Activated CD4-positive, alpha-beta T cell treated with anti-CD3 and anti-CD28 coated beads for 36 hours (primary cell): ENCODE data around the gene IFT20. TPM values are rescaled to one million over a fixed set of nuclear protein-coding genes. Genes with fewer than 3 reads are reported as not detected.
"Not testable (repeated sequence)": the region's sequence is repeated elsewhere in the genome, so short reads cannot be mapped to it uniquely, and the experiment has no call there.

ENCODE experiments used
- ATAC-seq: fragments of 200-7000 bp; cut with Tn5 transposase; one replicate; pipeline ENCODE4 v1.10.0; 2021; ENCODE audit warnings: mild to moderate bottlenecking, moderate library complexity
- CTCF ChIA-PET: fragments of 350-600 bp; sonication (Branson Sonifier 250); formaldehyde crosslinking; loops from one replicate; lab custom pipeline; 2021; ENCODE audit warnings: antibody characterized with exemption; lab: Charles Lee
- POLR2A ChIA-PET: fragments of 350-600 bp; sonication (Branson Sonifier 250); formaldehyde crosslinking; loops from one replicate; lab custom pipeline; 2021; ENCODE audit warnings: antibody characterized with exemption, inconsistent platforms; lab: Charles Lee
- DNase-seq: peaks from one replicate; pipeline ENCODE4 v3.0.0-alpha.2; 2020
- H3K27ac Mint-ChIP-seq: one replicate; pipeline ENCODE4 v1.8.0; 2021; ENCODE audit warnings: mixed read lengths
- H3K27me3 Mint-ChIP-seq: one replicate; pipeline ENCODE4 v1.8.0; 2021; ENCODE audit warnings: mixed read lengths
- H3K36me3 Mint-ChIP-seq: one replicate; pipeline ENCODE4 v1.8.0; 2021; ENCODE audit warnings: low read depth, mixed read lengths
- H3K4me1 Mint-ChIP-seq: one replicate; pipeline ENCODE4 v1.8.0; 2021; ENCODE audit warnings: mixed read lengths
- H3K4me3 Mint-ChIP-seq: one replicate; pipeline ENCODE4 v1.8.0; 2021; ENCODE audit warnings: mild to moderate bottlenecking, moderate library complexity, mixed read lengths
- H3K9me3 Mint-ChIP-seq: one replicate; pipeline ENCODE4 v1.8.0; 2021; ENCODE audit warnings: low read depth, mixed read lengths
- intact Hi-C, 2 experiments: fragments of 100-400 bp; cut with DNase I in 1 of 2; cut with micrococcal nuclease in 1 of 2; formaldehyde crosslinking; loops; one replicate each; pipeline versions ENCODE4 v1.14.2 to v1.15.1; 2022 to 2024; cut with DNase I, micrococcal nuclease
- total RNA-seq, 2 experiments: library from RNA; stranded (reverse); gene quantifications; one replicate each; pipeline ENCODE4 v1.2.3, GENCODE V29; 2021

Gene IFT20
- total RNA-seq, 2 experiments from 2014 or later, result 12.9 to 17.3 TPM

GRCh38 chr17:28345419-28346198, 10.3 kb upstream of the IFT20 start:
- ChIA-PET CTCF (interaction anchor here (0.5 to 2.1 kb wide), 4 partner anchors 9 to 192 kb away, joined by 3 to 9 read pairs (median 4); partner anchors contain the start of genes IFT20 and TNFAIP1), POLR2A (interaction anchor here (0.9 to 1.2 kb wide), 2 partner anchors 10 to 13 kb away, joined by 3 to 4 read pairs; partner anchors contain the start of genes IFT20 and TNFAIP1)
- H3K36me3 Mint-ChIP-seq, result peaks cover 41% of the 10 kb centered on the region
- DNase-seq (no peak), ATAC-seq (no peak)
- H3K4me1 Mint-ChIP-seq, result no peaks in the 10 kb centered on the region
- no peaks in the 10 kb centered on the region for H3K27me3 Mint-ChIP-seq
- intact Hi-C loops, result no loop called here
- H3K27ac Mint-ChIP-seq, result no peak overlapping the region
- no peaks in the 10 kb centered on the region for H3K9me3 Mint-ChIP-seq
- H3K4me3 Mint-ChIP-seq, result no peak overlapping the region

- Mint-ChIP-seq H3K27ac (no peak overlapping the region), H3K4me1 (no peaks in the 10 kb centered on the region), H3K4me3 (no peak overlapping the region)
Measured at GRCh38 chr17:28344435-28344901, 9.2 kb upstream of the IFT20 start.

GRCh38 chr17:28344011-28344410, 8.7 kb upstream of the IFT20 start:
- POLR2A ChIA-PET, result interaction anchor here (1.1 kb wide), 1 partner anchor 9 kb away, joined by 3 read pairs; the partner anchor contains the start of genes IFT20 and TNFAIP1
- H3K27ac Mint-ChIP-seq, result no peak overlapping the region

More at GRCh38 chr17:28344435-28344901, 9.2 kb upstream of the IFT20 start:
- DNase-seq (no peak), ATAC-seq (no peak)
- Mint-ChIP-seq H3K27me3 (no peaks in the 10 kb centered on the region), H3K9me3 (no peaks in the 10 kb centered on the region), H3K36me3 (peaks cover 41% of the 10 kb centered on the region)
- CTCF ChIA-PET, result interaction anchor here (1.2 to 2.1 kb wide), 2 partner anchors 11 to 72 kb away, joined by 3 to 9 read pairs; no protein-coding TSS in a partner anchor
- intact Hi-C loops, result no loop called here
- POLR2A ChIA-PET, result interaction anchor here (1.2 kb wide), 1 partner anchor 9 kb away, joined by 4 read pairs; the partner anchor contains the start of genes IFT20 and TNFAIP1

GRCh38 chr17:28343491-28343932, 8.2 kb upstream of the IFT20 start:
- no peaks in the 10 kb centered on the region for H3K27me3 Mint-ChIP-seq
- H3K36me3 Mint-ChIP-seq, result peaks cover 40% of the 10 kb centered on the region
- H3K27ac Mint-ChIP-seq, result no peak overlapping the region
- CTCF ChIA-PET, result no interaction called here
- DNase-seq, result no peak
- POLR2A ChIA-PET, result interaction anchor here (1.1 kb wide), 1 partner anchor 8 kb away, joined by 3 read pairs; the partner anchor contains the start of genes IFT20 and TNFAIP1
- H3K9me3 Mint-ChIP-seq, result no peaks in the 10 kb centered on the region
- H3K4me3 Mint-ChIP-seq, result no peak overlapping the region
- no peaks in the 10 kb centered on the region for H3K4me1 Mint-ChIP-seq
- no peak for ATAC-seq
- intact Hi-C loops, result no loop called here

More at GRCh38 chr17:28344011-28344410, 8.7 kb upstream of the IFT20 start:
- no peaks in the 10 kb centered on the region for H3K27me3 Mint-ChIP-seq
- ATAC-seq, result no peak
- intact Hi-C loops, result no loop called here
- no peak for DNase-seq
- CTCF ChIA-PET, result no interaction called here
- no peaks in the 10 kb centered on the region for H3K9me3 Mint-ChIP-seq
- peaks cover 44% of the 10 kb centered on the region for H3K36me3 Mint-ChIP-seq
- H3K4me1 Mint-ChIP-seq, result no peaks in the 10 kb centered on the region
- H3K4me3 Mint-ChIP-seq, result no peak overlapping the region

- ATAC-seq, result no peak
- intact Hi-C loops, result no loop called here
Measured at GRCh38 chr17:28342313-28342712, 7.0 kb upstream of the IFT20 start.

GRCh38 chr17:28341516-28341915, 6.2 kb upstream of the IFT20 start:
- no peak for DNase-seq
- Mint-ChIP-seq H3K4me1 (peaks cover 17% of the 10 kb centered on the region), H3K9me3 (no peaks in the 10 kb centered on the region), H3K27me3 (no peaks in the 10 kb centered on the region), H3K27ac (no peak overlapping the region), H3K4me3 (no peak overlapping the region), H3K36me3 (peaks cover 31% of the 10 kb centered on the region)
- ATAC-seq, result no peak
- intact Hi-C loops, result no loop called here
- ChIA-PET CTCF (no interaction called here), POLR2A (no interaction called here)

More at GRCh38 chr17:28342313-28342712, 7.0 kb upstream of the IFT20 start:
- Mint-ChIP-seq H3K4me1 (peaks cover 9% of the 10 kb centered on the region), H3K27me3 (no peaks in the 10 kb centered on the region), H3K4me3 (no peak overlapping the region), H3K36me3 (peaks cover 38% of the 10 kb centered on the region), H3K27ac (no peak overlapping the region), H3K9me3 (no peaks in the 10 kb centered on the region)
- DNase-seq, result no peak
- ChIA-PET CTCF (interaction anchor here (0.5 kb wide), 1 partner anchor 1162 kb away, joined by 3 read pairs; no protein-coding TSS in a partner anchor), POLR2A (no interaction called here)

- no peaks in the 10 kb centered on the region for H3K9me3 Mint-ChIP-seq
- POLR2A ChIA-PET, result no interaction called here
- H3K27me3 Mint-ChIP-seq, result no peaks in the 10 kb centered on the region
- H3K4me1 Mint-ChIP-seq, result peaks cover 20% of the 10 kb centered on the region
- CTCF ChIA-PET, result interaction anchor here (0.7 kb wide), 1 partner anchor 284 kb away, joined by 4 read pairs; no protein-coding TSS in a partner anchor
- intact Hi-C loops, result no loop called here
- ATAC-seq (no peak), DNase-seq (no peak)
- H3K4me3 Mint-ChIP-seq, result no peak overlapping the region
- H3K27ac Mint-ChIP-seq, result no peak overlapping the region
- peaks cover 24% of the 10 kb centered on the region for H3K36me3 Mint-ChIP-seq
Measured at GRCh38 chr17:28340374-28340773, 5.1 kb upstream of the IFT20 start.

- H3K4me1 Mint-ChIP-seq, result peaks cover 26% of the 10 kb centered on the region
- intact Hi-C loops, result loop anchor here (5.0 to 10.0 kb wide), 3 partner anchors 48 to 885 kb away; partner anchors contain the start of genes KSR1 (in 1 of the 2) and PHF12 (in 1 of the 2)
- no peak overlapping the region for H3K4me3 Mint-ChIP-seq
- DNase-seq (no peak), ATAC-seq (no peak)
- POLR2A ChIA-PET, result no interaction called here
- peaks cover 20% of the 10 kb centered on the region for H3K36me3 Mint-ChIP-seq
- no peak overlapping the region for H3K27ac Mint-ChIP-seq
- H3K27me3 Mint-ChIP-seq, result no peaks in the 10 kb centered on the region
- CTCF ChIA-PET, result no interaction called here
- H3K9me3 Mint-ChIP-seq, result no peaks in the 10 kb centered on the region
Measured at GRCh38 chr17:28339431-28339830, 4.2 kb upstream of the IFT20 start.

GRCh38 chr17:28338769-28339212, 3.5 kb upstream of the IFT20 start:
- DNase-seq, ATAC-seq, H3K4me3 Mint-ChIP-seq, H3K27me3 Mint-ChIP-seq, H3K27ac Mint-ChIP-seq, H3K9me3 Mint-ChIP-seq: not testable (repeated sequence)
- H3K36me3 Mint-ChIP-seq, result peaks cover 19% of the 10 kb centered on the region
- H3K4me1 Mint-ChIP-seq, result peaks cover 32% of the 10 kb centered on the region
- POLR2A ChIA-PET, result interaction anchor here (0.8 kb wide), 1 partner anchor 10 kb away, joined by 4 read pairs; no protein-coding TSS in a partner anchor
- CTCF ChIA-PET, result interaction anchor here (0.6 to 1.2 kb wide), 2 partner anchors 12 to 86 kb away, joined by 3 to 8 read pairs; no protein-coding TSS in a partner anchor
- intact Hi-C loops, result loop anchor here (5.0 to 10.0 kb wide), 3 partner anchors 49 to 884 kb away; partner anchors contain the start of genes KSR1 (in 1 of the 2) and PHF12 (in 1 of the 2)

- ATAC-seq, result no peak
- no peak for DNase-seq
- Mint-ChIP-seq H3K9me3 (no peaks in the 10 kb centered on the region), H3K27ac (peak overlapping the region; percentile 30), H3K27me3 (no peaks in the 10 kb centered on the region), H3K4me1 (peaks cover 36% of the 10 kb centered on the region), H3K36me3 (peaks cover 19% of the 10 kb centered on the region), H3K4me3 (no peak overlapping the region)
- ChIA-PET POLR2A (interaction anchor here (0.8 kb wide), 1 partner anchor 10 kb away, joined by 4 read pairs; no protein-coding TSS in a partner anchor), CTCF (interaction anchor here (0.6 to 1.2 kb wide), 2 partner anchors 13 to 76 kb away, joined by 3 to 8 read pairs; no protein-coding TSS in a partner anchor)
- intact Hi-C loops, result loop anchor here (5.0 to 10.0 kb wide), 3 partner anchors 49 to 883 kb away; partner anchors contain the start of genes KSR1 (in 1 of the 2) and PHF12 (in 1 of the 2)
Measured at GRCh38 chr17:28338056-28338768, 2.9 kb upstream of the IFT20 start.
